ENCODE measurements around the gene ISLR2.
"Not testable (repeated sequence)": the region's sequence is repeated elsewhere in the genome, so short reads cannot be mapped to it uniquely, and the experiment has no call there.

ISLR2 gene

GRCh38 chr15:74159773-74160172 lies 29.4 kb downstream of the ISLR2 start:
- Histone ChIP-seq H3K36me3 (ENCODE audit: insufficient read depth, low read length) (no peaks in the 10 kb centered on the region), H3K27ac (ENCODE audit: low read depth, low read length, poor library complexity, severe bottlenecking) (no peak overlapping the region), H3K79me2 (ENCODE audit: insufficient read depth, low read length) (no peaks in the 10 kb centered on the region), H3K4me3 (ENCODE audit: low read depth, low read length, poor library complexity, severe bottlenecking) (no peak overlapping the region), H3F3A (ENCODE audit: insufficient read depth, low read length) (no peaks in the 10 kb centered on the region), H2AFZ (ENCODE audit: low read length) (no peak overlapping the region), H3K4me1 (ENCODE audit: insufficient read depth, low read length, severe bottlenecking) (no peaks in the 10 kb centered on the region), H3K9ac (ENCODE audit: low read length) (no peak overlapping the region), H3K27me3 (ENCODE audit: insufficient read depth, low read length) (peaks cover 3% of the 10 kb centered on the region; the same call in 1 of the 2 replicates), H3K9me3 (ENCODE audit: low read length) (no peaks in the 10 kb centered on the region), H3K4me2 (ENCODE audit: low read length) (no peak overlapping the region), H4K20me1 (ENCODE audit: insufficient read depth, low read length) (no peaks in the 10 kb centered on the region), H3K9me2 (ENCODE audit: low read depth, low read length) (no peaks in the 10 kb centered on the region)
- TF ChIP-seq EZH2 (IDR thresholded peaks at IDR 0.05; ENCODE audit: borderline replicate concordance, low read length) = no peak

GRCh38 chr15:74160390-74160789 lies 30.0 kb downstream of the ISLR2 start:
- not testable (repeated sequence) for H3K9me3 ChIP-seq (ENCODE audit: low read length); H3K36me3 ChIP-seq (ENCODE audit: insufficient read depth, low read length); H3K4me3 ChIP-seq (ENCODE audit: low read depth, low read length, poor library complexity, severe bottlenecking); H3K4me1 ChIP-seq (ENCODE audit: insufficient read depth, low read length, severe bottlenecking); H3K27me3 ChIP-seq (ENCODE audit: insufficient read depth, low read length); H3F3A ChIP-seq (ENCODE audit: insufficient read depth, low read length); H2AFZ ChIP-seq (ENCODE audit: low read length); H4K20me1 ChIP-seq (ENCODE audit: insufficient read depth, low read length); H3K9me2 ChIP-seq (ENCODE audit: low read depth, low read length); H3K4me2 ChIP-seq (ENCODE audit: low read length); H3K9ac ChIP-seq (ENCODE audit: low read length); H3K27ac ChIP-seq (ENCODE audit: low read depth, low read length, poor library complexity, severe bottlenecking); H3K79me2 ChIP-seq (ENCODE audit: insufficient read depth, low read length)

- H3K9ac ChIP-seq (ENCODE audit: low read length); H4K20me1 ChIP-seq (ENCODE audit: insufficient read depth, low read length); H3K36me3 ChIP-seq (ENCODE audit: insufficient read depth, low read length); H3K4me2 ChIP-seq (ENCODE audit: low read length); H3K9me3 ChIP-seq (ENCODE audit: low read length); H3K27ac ChIP-seq (ENCODE audit: low read depth, low read length, poor library complexity, severe bottlenecking); H3K27me3 ChIP-seq (ENCODE audit: insufficient read depth, low read length); H3K9me2 ChIP-seq (ENCODE audit: low read depth, low read length); H3F3A ChIP-seq (ENCODE audit: insufficient read depth, low read length); H3K79me2 ChIP-seq (ENCODE audit: insufficient read depth, low read length); H3K4me3 ChIP-seq (ENCODE audit: low read depth, low read length, poor library complexity, severe bottlenecking); H2AFZ ChIP-seq (ENCODE audit: low read length); H3K4me1 ChIP-seq (ENCODE audit: insufficient read depth, low read length, severe bottlenecking): not testable (repeated sequence)
These were observed 31.8 kb downstream of the ISLR2 start for GRCh38 chr15:74162195-74162536.

GRCh38 chr15:74165461-74165860 lies 35.1 kb downstream of the ISLR2 start:
- Histone ChIP-seq H3K79me2 (ENCODE audit: insufficient read depth, low read length) (no peaks in the 10 kb centered on the region), H3K4me2 (ENCODE audit: low read length) (no peak overlapping the region), H4K20me1 (ENCODE audit: insufficient read depth, low read length) (no peaks in the 10 kb centered on the region), H3F3A (ENCODE audit: insufficient read depth, low read length) (no peaks in the 10 kb centered on the region), H3K9me3 (ENCODE audit: low read length) (no peaks in the 10 kb centered on the region), H3K9ac (ENCODE audit: low read length) (no peak overlapping the region), H3K4me3 (ENCODE audit: low read depth, low read length, poor library complexity, severe bottlenecking) (no peak overlapping the region), H3K36me3 (ENCODE audit: insufficient read depth, low read length) (no peaks in the 10 kb centered on the region), H3K9me2 (ENCODE audit: low read depth, low read length) (no peaks in the 10 kb centered on the region), H2AFZ (ENCODE audit: low read length) (no peak overlapping the region), H3K27me3 (ENCODE audit: insufficient read depth, low read length) (no peaks in the 10 kb centered on the region), H3K27ac (ENCODE audit: low read depth, low read length, poor library complexity, severe bottlenecking) (no peak overlapping the region), H3K4me1 (ENCODE audit: insufficient read depth, low read length, severe bottlenecking) (no peaks in the 10 kb centered on the region)
- TF ChIP-seq EZH2 (IDR thresholded peaks at IDR 0.05; ENCODE audit: borderline replicate concordance, low read length) = no peak
- no peak for TF ChIP-seq CTCF (IDR thresholded peaks at IDR 0.05; ENCODE audit: low read length)

- Histone ChIP-seq H3K4me2 (ENCODE audit: low read length) (no peak overlapping the region), H2AFZ (ENCODE audit: low read length) (no peak overlapping the region), H3K9me3 (ENCODE audit: low read length) (no peaks in the 10 kb centered on the region), H3K4me3 (ENCODE audit: low read depth, low read length, poor library complexity, severe bottlenecking) (no peak overlapping the region), H3K9ac (ENCODE audit: low read length) (no peak overlapping the region), H3K36me3 (ENCODE audit: insufficient read depth, low read length) (no peaks in the 10 kb centered on the region), H4K20me1 (ENCODE audit: insufficient read depth, low read length) (no peaks in the 10 kb centered on the region), H3K27me3 (ENCODE audit: insufficient read depth, low read length) (no peaks in the 10 kb centered on the region), H3K79me2 (ENCODE audit: insufficient read depth, low read length) (no peaks in the 10 kb centered on the region), H3K9me2 (ENCODE audit: low read depth, low read length) (no peaks in the 10 kb centered on the region), H3F3A (ENCODE audit: insufficient read depth, low read length) (no peaks in the 10 kb centered on the region), H3K4me1 (ENCODE audit: insufficient read depth, low read length, severe bottlenecking) (no peaks in the 10 kb centered on the region), H3K27ac (ENCODE audit: low read depth, low read length, poor library complexity, severe bottlenecking) (no peak overlapping the region)
- no peak for TF ChIP-seq CTCF (IDR thresholded peaks at IDR 0.05; ENCODE audit: low read length)
- no peak for TF ChIP-seq EZH2 (IDR thresholded peaks at IDR 0.05; ENCODE audit: borderline replicate concordance, low read length)
These were observed 37.5 kb downstream of the ISLR2 start for GRCh38 chr15:74167891-74168331.

All from OCI-LY1 (cell line).